Umbilical cord (tissue), 2 donors: Measurements from ENCODE around the gene ZNF490. TPM values are rescaled to one million over a fixed set of nuclear protein-coding genes. Genes with fewer than 3 reads are reported as not detected.
"Not testable (repeated sequence)": the region's sequence is repeated elsewhere in the genome, so short reads cannot be mapped to it uniquely, and the experiment has no call there.

Experiments used
- DNase-seq: peaks from one replicate; pipeline ENCODE4 v3.0.0-alpha.2; 2015; ENCODE audit warnings: low spot score
- total RNA-seq: library from RNA; depleted of rRNA; stranded (reverse); fragments of >200 nt; gene quantifications from one replicate; pipeline ENCODE4 v1.2.3, GENCODE V29; 2014; ENCODE audit warnings: low replicate concordance; ENCODE audit not compliant: insufficient read depth

ZNF490 gene
- total RNA-seq, 1 donor from 2014 or later: 4.1 TPM

DNA sequence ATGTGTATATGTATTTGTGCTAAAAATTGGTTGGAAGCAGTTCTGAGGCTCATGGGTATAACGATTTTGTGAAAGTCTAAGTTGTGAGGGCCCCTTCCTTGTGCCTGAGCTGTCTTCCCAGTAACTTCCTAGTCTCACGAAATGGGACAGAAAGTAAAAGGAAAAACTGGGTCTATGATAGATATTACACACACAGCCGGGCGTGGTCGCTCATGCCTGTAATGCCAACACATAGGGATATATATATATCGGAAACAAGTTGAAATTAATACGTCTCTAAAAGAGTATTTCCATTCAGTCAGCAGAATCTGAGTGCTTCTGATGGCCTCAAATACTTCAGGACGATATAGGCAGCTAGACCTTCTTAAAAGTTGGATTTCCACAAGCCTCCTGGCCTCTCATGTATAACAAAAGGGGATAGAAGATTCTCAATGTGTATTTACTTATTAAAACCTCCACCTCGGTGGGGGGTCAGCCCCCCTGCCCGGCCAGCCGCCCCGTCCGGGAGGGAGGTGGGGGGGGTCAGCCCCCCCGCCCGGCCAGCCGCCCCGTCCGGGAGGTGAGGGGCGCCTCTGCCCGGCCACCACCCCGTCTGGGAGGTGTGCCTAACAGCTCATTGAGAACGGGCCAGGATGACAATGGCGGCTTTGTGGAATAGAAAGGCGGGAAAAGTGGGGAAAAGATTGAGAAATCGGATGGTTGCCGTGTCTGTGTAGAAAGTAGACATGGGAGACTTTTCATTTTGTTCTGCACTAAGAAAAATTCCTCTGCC lies 10.8 kb upstream of the ZNF490 start:
- DNase-seq: not testable (repeated sequence)

DNA sequence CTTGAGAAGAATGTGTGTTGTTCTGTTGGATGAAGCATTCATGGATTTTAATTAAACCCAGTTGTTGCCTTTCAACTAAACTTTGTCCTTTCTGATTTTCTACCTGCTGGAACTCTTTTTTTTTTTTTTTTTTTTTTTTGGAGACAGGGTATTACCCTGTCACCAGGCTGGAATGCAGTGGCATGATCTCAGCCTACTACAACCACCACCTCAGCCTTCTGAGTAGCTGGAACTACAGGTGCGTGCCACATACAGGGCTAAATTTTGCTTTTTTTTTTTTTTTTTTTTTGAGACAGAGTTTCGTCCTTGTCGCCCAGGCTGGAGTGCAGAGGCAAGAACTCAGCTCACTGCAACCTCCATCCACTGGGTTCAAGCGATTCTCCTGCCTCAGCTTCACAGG lies 7.0 kb upstream of the ZNF490 start:
- no peak for DNase-seq

GRCh38 chr19:12611361-12611699 lies 717 bp upstream of the ZNF490 start:
- peak; percentile 92 for DNase-seq

DNA sequence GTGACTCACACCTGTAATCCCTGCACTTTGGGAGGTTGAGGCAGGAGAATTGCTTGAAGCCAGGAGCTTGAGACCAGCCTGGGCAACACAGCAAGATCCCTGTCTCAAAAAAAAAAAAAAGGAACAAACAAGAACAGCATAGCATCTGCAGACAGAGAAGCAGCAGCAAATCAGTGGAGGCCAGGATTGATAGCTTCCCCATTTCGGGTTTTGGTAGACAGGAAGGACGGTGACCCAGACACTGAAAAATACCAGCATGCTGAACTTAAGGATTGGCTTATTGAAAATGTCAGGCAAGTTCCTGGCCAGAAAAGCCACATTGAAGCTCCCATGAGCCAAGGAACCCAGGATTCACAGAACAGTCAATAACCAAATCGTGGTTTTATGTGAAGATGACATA lies 3.0 kb downstream of the ZNF490 start:
- no peak for DNase-seq

- no peak for DNase-seq
These were observed 3.8 kb downstream of the ZNF490 start for GRCh38 chr19:12606796-12607195.

- DNase-seq: no peak
These were observed 6.9 kb downstream of the ZNF490 start for GRCh38 chr19:12603714-12604113.

DNA sequence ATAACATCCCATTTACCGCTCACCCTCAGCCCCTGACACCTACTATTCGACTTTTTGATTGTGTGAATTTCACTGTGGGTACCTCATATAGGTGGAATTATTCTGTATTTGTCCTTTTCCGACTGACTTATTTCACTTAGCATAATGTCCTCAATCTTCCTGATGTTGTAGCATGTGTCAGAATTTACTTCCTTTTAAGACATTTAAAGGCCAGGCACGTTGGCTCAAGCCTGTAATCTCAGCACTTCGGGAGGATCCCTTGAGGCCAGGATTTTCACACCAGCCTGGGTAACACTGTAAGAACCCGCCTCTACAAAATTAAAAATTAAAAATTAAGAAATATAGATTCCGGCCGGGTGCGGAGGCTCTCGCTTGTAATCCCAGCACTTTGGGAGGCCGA lies 13.0 kb downstream of the ZNF490 start:
- no peak for DNase-seq

DNA sequence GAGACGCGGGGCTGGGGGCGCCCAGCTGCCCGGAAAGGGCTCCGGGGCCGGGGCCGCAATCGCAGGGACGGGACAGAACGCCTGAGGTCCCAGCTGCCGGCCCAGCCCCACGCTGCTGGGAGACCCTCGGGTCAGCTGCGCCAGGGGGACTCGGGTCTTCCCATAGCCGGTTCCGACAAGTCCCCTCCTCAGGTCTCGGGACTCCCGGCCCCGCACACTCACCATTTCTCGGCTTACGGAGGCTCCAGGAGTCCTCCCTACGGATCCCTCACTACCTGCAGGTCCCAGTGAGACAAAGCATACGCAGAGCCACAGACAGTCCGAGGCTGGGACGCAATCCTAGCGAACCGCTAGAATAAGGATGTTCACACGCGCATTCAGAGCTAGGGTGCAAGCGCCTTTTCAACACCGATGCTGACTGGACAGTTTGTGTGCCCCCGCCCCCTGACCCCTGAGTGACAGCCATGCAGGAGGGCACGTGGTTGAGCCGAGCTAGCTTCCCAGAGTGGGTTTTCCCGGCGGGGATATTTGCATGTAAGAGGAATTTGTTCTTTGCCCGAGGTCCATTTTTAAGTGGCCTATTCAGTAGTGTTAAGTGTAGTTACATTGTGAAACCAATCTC lies 13.6 kb downstream of the ZNF490 start:
- no peak for DNase-seq

DNA sequence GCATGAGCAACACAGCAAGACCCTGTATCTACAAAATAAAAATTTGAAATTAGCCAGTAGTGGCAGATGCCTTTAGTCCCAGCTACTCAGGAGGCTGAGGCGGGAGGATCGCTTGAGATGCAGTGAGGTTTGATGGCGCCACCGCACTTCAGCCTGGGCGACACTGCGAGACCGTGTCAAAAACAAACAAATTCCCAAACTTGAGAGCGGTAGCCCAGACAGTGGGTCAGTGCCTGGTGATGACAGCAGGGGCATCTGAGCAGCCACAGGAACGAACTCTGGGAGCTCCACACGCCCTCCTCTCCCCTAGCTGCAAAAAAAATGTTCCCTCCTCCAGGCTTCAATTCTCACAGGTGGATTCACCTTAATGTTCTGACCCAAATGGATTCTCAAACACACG lies 14.1 kb downstream of the ZNF490 start:
- DNase-seq: no peak

GRCh38 chr19:12581100-12581499 lies 29.5 kb downstream of the ZNF490 start:
- DNase-seq: no peak

GRCh38 chr19:12580180-12580694 lies 30.4 kb downstream of the ZNF490 start:
- no peak for DNase-seq

DNA sequence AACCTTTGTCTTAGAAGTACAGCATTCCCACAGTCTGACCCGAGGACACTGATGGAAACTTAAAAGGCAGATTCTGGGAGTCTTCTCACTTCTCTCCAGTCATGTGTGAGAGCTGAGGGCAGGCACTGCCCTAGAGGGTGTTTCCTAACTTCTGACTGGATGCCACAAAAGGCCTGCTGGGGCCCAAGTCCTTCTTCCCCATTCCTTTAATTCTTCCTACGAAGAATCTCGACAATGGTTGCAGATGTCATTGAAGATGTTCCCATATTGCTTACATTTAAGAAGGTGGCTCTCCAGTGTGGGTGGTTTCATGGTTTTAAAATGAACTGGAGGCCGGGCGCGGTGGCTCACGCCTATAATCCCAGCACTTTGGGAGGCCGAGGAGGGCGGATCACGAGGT lies 32.0 kb downstream of the ZNF490 start:
- DNase-seq: no peak

- DNase-seq: no peak
These were observed 36.6 kb downstream of the ZNF490 start for GRCh38 chr19:12574036-12574435.

- DNase-seq: no peak
These were observed 42.7 kb downstream of the ZNF490 start for GRCh38 chr19:12567951-12568350.

GRCh38 chr19:12566380-12566779 lies 44.2 kb downstream of the ZNF490 start:
- DNase-seq: not testable (repeated sequence)

- peak; percentile 97 for DNase-seq
These were observed 46.5 kb downstream of the ZNF490 start for GRCh38 chr19:12564016-12564664.

DNA sequence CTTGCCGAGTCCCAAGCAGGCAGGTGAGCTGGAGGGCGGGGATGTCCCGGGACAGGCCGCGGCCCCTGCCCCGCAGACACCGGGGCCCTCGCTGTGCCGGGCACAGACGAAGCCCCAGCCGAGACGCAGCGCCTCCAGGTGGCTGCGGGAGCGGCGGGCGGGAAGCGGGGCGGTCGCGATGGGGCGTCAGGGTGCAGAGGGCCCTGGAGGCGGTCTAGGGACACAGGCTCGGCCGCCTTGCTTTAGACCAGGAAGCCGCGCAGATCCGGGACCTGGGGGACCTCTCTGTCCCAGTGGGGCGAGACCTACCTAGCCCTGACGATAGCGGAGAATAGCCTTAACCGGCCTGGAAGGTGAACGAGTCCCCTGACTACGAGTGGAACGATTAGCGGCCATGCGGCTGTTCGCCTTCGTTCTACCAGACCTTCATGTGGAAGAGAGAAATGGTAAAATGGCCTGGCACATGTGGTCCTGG lies 55.1 kb downstream of the ZNF490 start:
- no peak for DNase-seq

GRCh38 chr19:12551060-12551832 lies 59.4 kb downstream of the ZNF490 start, which contains the start of gene ZNF564:
ZNF564 (minus strand) TSS chr19:12551482; CDS start chr19:12551332, 150 bp downstream.
- DNase-seq: peak; percentile 100

GRCh38 chr19:12546903-12547302 lies 63.7 kb downstream of the ZNF490 start:
- no peak for DNase-seq

GRCh38 chr19:12546068-12546467 lies 64.5 kb downstream of the ZNF490 start:
- DNase-seq: no peak

- no peak for DNase-seq
These were observed 65.3 kb downstream of the ZNF490 start for GRCh38 chr19:12545267-12545666.
